Smooth muscle cell of the coronary artery (primary cell): ENCODE results near the gene RTN3. TPM values are rescaled to one million over a fixed set of nuclear protein-coding genes. Genes with fewer than 3 reads are reported as not detected.

Source experiments
- total RNA-seq: library from RNA; depleted of rRNA; stranded (reverse); fragments of >200 nt; gene quantifications from 2 replicates; pipeline ENCODE4 v1.2.3, GENCODE V29; 2014; ENCODE audit warnings: low replicate concordance

RTN3 gene, protein sequence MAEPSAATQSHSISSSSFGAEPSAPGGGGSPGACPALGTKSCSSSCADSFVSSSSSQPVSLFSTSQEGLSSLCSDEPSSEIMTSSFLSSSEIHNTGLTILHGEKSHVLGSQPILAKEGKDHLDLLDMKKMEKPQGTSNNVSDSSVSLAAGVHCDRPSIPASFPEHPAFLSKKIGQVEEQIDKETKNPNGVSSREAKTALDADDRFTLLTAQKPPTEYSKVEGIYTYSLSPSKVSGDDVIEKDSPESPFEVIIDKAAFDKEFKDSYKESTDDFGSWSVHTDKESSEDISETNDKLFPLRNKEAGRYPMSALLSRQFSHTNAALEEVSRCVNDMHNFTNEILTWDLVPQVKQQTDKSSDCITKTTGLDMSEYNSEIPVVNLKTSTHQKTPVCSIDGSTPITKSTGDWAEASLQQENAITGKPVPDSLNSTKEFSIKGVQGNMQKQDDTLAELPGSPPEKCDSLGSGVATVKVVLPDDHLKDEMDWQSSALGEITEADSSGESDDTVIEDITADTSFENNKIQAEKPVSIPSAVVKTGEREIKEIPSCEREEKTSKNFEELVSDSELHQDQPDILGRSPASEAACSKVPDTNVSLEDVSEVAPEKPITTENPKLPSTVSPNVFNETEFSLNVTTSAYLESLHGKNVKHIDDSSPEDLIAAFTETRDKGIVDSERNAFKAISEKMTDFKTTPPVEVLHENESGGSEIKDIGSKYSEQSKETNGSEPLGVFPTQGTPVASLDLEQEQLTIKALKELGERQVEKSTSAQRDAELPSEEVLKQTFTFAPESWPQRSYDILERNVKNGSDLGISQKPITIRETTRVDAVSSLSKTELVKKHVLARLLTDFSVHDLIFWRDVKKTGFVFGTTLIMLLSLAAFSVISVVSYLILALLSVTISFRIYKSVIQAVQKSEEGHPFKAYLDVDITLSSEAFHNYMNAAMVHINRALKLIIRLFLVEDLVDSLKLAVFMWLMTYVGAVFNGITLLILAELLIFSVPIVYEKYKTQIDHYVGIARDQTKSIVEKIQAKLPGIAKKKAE
- 24.1 and 35.3 TPM in 2 replicates for total RNA-seq

DNA sequence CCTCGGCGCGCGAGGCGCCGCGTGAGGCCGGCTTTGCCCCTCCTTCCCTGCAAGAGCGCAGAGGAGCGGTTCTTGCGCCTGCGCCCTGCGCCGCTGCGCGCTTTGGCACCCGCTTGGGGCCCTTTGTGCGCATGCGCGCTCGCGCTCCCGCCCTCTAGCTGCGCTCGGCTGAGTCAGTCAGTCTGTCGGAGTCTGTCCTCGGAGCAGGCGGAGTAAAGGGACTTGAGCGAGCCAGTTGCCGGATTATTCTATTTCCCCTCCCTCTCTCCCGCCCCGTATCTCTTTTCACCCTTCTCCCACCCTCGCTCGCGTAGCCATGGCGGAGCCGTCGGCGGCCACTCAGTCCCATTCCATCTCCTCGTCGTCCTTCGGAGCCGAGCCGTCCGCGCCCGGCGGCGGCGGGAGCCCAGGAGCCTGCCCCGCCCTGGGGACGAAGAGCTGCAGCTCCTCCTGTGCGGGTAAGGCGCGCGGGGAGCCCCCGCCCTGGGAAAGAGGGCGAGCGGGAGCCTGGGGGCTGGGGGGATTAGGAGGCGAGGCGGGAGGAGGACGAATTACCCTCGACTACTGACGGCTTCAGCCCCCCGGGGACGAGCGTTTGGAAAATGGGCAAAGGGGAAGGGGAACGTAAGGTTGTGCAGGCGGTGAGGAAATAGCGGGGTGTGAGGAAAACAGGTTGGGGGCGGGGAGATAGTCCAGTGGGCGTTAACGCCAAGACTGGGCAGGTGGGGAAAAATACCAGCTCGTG, at the start of gene RTN3:
Gene RTN3 (plus strand): TSS at position 180 of the 745 bp plus-strand sequence. CDS start 137 bp downstream, at position 317.

DNA sequence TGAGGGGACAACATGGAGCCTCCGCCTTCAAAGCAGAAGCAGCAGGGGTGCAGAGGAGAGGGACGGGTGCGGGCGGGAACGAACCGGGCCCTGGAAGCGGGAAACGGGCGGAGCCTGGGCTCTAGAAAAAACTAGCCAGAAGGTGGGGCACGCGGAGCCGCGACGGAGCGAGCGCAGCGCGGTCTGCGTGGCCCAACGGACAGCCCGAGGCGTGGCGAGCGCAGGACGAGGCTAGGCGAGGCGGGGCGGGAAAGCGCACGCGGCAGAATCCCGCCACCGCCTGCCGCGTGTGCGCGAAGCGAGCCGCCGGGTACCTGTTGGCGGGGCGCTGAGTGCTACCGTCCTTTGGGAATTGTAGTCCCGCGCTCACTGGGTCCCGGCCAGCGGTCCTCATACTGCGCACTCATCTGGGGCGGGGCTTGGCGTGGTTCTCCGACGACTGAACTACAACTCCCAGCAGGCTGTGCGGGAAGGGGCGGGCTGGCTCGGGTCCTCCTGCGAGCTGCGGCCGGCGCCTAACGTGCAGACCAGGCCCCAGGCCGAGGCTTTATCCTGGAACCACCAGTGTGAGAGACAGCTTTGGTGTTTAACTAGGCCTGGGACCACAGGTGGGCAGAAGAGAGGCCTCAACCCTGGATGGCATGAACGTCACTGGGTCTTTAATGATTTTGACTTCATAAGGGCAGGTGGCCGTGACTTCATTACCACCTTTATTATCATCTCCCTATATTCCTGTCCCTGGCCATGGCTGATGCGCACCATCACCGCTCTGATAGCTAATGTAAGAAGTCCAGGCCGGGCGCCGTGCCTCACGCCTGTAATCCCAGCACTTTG, 9.8 kb upstream of the RTN3 start, which contains the start of gene ATL3:
Gene ATL3 (minus strand): TSS at position 55 of the 834 bp plus-strand sequence. CDS start 41 bp downstream, at position 14.

DNA sequence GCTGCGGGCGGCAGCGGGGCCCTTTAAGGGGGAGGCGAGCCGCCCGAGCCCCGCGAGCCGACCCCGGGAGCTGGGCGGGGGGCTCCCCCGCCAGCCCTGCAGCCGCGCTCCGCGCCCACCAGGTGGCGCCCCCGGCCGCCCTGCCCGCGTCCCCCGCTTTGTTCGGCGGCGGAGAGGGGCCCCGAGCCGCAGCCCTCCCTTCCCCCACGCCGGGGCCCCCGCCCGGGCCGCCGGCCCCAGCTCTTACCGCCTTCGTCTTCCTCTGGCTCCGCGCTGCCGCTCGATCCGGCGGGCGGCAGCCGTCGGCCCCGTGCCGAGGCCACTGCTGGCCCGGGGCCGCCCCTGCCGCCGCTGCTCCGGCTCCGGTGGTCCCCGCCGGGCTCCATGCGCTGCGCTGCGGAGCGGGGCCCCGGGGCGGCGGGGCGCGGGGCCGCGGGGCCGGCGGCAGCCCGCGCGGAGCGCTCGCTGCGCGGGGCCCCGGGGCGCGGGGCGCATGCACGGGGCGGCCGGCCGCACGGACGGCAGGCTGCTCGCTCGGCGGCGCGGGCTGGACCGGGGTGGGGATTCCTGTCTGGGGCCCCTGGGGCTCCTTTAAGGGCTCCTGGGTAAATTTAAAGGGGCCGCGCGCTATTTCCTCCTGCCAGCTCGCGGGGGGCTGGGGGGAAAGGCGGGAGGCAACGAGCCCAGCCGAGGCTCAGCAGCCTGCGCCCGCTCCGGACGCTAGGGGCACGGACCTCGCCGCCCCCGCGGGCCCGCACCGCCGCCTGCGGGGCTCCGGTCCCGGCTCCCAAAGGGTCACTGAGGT, 87.1 kb downstream of the RTN3 start, which contains the start of gene ZFTA:
Gene ZFTA (minus strand): TSS at position 539 of the 805 bp plus-strand sequence. CDS start 153 bp downstream, at position 386.

Other genes with a start within 250 kb of the RTN3 start
- gene PLAAT5, start 190.3 kb upstream of the RTN3 start, total RNA-seq = 1.1 TPM in 1 of 2 replicates, not detected in the other
- gene LGALS12, start 175.4 kb upstream of the RTN3 start, total RNA-seq = 0.47 TPM in 1 of 2 replicates, not detected in the other
- 8.3 and 49.4 TPM in 2 replicates for gene PLAAT4, start 144.7 kb upstream of the RTN3 start, total RNA-seq
- gene PLAAT2, start 118.1 kb upstream of the RTN3 start, total RNA-seq = not detected in 2 replicates
- 18.1 and 52.2 TPM in 2 replicates for gene PLAAT3, start 67.1 kb upstream of the RTN3 start, total RNA-seq
- gene ATL3, start 10.1 kb upstream of the RTN3 start, total RNA-seq = 57.1 and 70.7 TPM in 2 replicates
- 10.0 and 17.2 TPM in 2 replicates for gene ZFTA, start 87.3 kb downstream of the RTN3 start, total RNA-seq
- gene SPINDOC, start 132.0 kb downstream of the RTN3 start, total RNA-seq = 6.7 and 12.0 TPM in 2 replicates
- gene MARK2, start 157.6 kb downstream of the RTN3 start, total RNA-seq = 2.0 and 6.4 TPM in 2 replicates
- gene RCOR2, start 235.7 kb downstream of the RTN3 start, total RNA-seq = 0.70 and 4.5 TPM in 2 replicates